ENCODE measurements around the gene ZFAND3. TPM values are rescaled to one million over a fixed set of nuclear protein-coding genes. Genes with fewer than 3 reads are reported as not detected.

Gene ZFAND3
- polyA plus RNA-seq, 1 of the 3 experiments (the other 2 are of a cell fraction) = 16.7 TPM

DNA sequence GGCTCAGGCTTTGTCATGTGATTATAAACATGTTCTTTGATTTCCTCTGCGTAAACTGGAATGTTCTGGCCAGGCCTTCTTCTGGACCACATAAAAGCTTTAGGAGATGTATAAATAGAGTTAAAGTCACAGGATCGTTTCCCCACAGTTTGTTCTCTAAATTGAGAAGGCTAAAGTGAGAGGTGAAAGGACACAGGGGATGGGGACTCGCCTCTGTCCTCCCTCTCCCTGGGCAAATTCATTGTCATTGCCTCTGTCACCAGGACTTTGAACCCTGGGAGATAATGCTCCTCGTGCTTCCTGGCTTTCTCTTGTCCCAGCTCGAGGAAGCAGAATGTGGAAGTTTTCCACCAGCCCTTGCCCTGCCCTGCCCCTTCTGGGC is 20.3 kb upstream of the ZFAND3 start:
- POLR2A ChIA-PET = interaction anchor here (4.1 kb wide), 1 partner anchor 21 kb away, joined by 16 read pairs; the partner anchor contains the start of gene ZFAND3
- TF ChIP-seq, protein P1, sequence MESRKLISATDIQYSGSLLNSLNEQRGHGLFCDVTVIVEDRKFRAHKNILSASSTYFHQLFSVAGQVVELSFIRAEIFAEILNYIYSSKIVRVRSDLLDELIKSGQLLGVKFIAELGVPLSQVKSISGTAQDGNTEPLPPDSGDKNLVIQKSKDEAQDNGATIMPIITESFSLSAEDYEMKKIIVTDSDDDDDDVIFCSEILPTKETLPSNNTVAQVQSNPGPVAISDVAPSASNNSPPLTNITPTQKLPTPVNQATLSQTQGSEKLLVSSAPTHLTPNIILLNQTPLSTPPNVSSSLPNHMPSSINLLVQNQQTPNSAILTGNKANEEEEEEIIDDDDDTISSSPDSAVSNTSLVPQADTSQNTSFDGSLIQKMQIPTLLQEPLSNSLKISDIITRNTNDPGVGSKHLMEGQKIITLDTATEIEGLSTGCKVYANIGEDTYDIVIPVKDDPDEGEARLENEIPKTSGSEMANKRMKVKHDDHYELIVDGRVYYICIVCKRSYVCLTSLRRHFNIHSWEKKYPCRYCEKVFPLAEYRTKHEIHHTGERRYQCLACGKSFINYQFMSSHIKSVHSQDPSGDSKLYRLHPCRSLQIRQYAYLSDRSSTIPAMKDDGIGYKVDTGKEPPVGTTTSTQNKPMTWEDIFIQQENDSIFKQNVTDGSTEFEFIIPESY (IDR thresholded peaks at IDR 0.05; ENCODE audit: borderline replicate concordance, low read depth) = no peak
- TF ChIP-seq FOSL2 (IDR thresholded peaks at IDR 0.05; ENCODE audit: borderline replicate concordance, low read depth) = no peak
- TF ChIP-seq, protein P2, sequence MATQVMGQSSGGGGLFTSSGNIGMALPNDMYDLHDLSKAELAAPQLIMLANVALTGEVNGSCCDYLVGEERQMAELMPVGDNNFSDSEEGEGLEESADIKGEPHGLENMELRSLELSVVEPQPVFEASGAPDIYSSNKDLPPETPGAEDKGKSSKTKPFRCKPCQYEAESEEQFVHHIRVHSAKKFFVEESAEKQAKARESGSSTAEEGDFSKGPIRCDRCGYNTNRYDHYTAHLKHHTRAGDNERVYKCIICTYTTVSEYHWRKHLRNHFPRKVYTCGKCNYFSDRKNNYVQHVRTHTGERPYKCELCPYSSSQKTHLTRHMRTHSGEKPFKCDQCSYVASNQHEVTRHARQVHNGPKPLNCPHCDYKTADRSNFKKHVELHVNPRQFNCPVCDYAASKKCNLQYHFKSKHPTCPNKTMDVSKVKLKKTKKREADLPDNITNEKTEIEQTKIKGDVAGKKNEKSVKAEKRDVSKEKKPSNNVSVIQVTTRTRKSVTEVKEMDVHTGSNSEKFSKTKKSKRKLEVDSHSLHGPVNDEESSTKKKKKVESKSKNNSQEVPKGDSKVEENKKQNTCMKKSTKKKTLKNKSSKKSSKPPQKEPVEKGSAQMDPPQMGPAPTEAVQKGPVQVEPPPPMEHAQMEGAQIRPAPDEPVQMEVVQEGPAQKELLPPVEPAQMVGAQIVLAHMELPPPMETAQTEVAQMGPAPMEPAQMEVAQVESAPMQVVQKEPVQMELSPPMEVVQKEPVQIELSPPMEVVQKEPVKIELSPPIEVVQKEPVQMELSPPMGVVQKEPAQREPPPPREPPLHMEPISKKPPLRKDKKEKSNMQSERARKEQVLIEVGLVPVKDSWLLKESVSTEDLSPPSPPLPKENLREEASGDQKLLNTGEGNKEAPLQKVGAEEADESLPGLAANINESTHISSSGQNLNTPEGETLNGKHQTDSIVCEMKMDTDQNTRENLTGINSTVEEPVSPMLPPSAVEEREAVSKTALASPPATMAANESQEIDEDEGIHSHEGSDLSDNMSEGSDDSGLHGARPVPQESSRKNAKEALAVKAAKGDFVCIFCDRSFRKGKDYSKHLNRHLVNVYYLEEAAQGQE (IDR thresholded peaks at IDR 0.05; ENCODE audit: low read depth, low read length) = no peak
- TF ChIP-seq RCOR1 (IDR thresholded peaks at IDR 0.05; ENCODE audit: low read length) = no peak
- TF ChIP-seq RFX5 (IDR thresholded peaks at IDR 0.05; ENCODE audit: low read length) = no peak
- TF ChIP-seq, protein P3, sequence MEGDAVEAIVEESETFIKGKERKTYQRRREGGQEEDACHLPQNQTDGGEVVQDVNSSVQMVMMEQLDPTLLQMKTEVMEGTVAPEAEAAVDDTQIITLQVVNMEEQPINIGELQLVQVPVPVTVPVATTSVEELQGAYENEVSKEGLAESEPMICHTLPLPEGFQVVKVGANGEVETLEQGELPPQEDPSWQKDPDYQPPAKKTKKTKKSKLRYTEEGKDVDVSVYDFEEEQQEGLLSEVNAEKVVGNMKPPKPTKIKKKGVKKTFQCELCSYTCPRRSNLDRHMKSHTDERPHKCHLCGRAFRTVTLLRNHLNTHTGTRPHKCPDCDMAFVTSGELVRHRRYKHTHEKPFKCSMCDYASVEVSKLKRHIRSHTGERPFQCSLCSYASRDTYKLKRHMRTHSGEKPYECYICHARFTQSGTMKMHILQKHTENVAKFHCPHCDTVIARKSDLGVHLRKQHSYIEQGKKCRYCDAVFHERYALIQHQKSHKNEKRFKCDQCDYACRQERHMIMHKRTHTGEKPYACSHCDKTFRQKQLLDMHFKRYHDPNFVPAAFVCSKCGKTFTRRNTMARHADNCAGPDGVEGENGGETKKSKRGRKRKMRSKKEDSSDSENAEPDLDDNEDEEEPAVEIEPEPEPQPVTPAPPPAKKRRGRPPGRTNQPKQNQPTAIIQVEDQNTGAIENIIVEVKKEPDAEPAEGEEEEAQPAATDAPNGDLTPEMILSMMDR (IDR thresholded peaks at IDR 0.05) = no peak
- TF ChIP-seq, protein P4, sequence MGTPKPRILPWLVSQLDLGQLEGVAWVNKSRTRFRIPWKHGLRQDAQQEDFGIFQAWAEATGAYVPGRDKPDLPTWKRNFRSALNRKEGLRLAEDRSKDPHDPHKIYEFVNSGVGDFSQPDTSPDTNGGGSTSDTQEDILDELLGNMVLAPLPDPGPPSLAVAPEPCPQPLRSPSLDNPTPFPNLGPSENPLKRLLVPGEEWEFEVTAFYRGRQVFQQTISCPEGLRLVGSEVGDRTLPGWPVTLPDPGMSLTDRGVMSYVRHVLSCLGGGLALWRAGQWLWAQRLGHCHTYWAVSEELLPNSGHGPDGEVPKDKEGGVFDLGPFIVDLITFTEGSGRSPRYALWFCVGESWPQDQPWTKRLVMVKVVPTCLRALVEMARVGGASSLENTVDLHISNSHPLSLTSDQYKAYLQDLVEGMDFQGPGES (IDR thresholded peaks at IDR 0.05; ENCODE audit: low read depth, low read length) = no peak
- TF ChIP-seq NFIC (IDR thresholded peaks at IDR 0.05; ENCODE audit: borderline replicate concordance) = no peak
- H3K27ac ChIP-seq (ENCODE audit: low read depth in 2 of 2, low read length in 1 of 2) = no peak overlapping the region
- DNase-seq = no peak
- no peaks in the 10 kb centered on the region for H3K9me3 ChIP-seq
- H3K27me3 ChIP-seq (ENCODE audit: insufficient read depth) = no peaks in the 10 kb centered on the region
- peaks cover 0 to 35% of the 10 kb centered on the region in 2 experiments; a peak in 2 of 4 replicates for H3K4me1 ChIP-seq (ENCODE audit: control insufficient read depth in 1 of 2, insufficient read depth in 2 of 2, low read depth in 1 of 2, low read length in 1 of 2)
- H3K36me3 ChIP-seq (replicated peaks in 1 of 2; ENCODE audit: control insufficient read depth in 1 of 2, insufficient read depth in 2 of 2, low read length in 1 of 2) = no peaks in the 10 kb centered on the region
- 79% methylated on average over 5 of the region's 5 CpGs for WGBS (ENCODE audit: low lambda C conversion rate)
- H2AFZ ChIP-seq (ENCODE audit: low read depth) = no peak overlapping the region
- CTCF ChIA-PET = interaction anchor here (1.4 kb wide), 1 partner anchor 94 kb away, joined by 5 read pairs; no protein-coding TSS in a partner anchor
- H3K9ac ChIP-seq = no peak overlapping the region
- no peaks in the 10 kb centered on the region for H3K9me2 ChIP-seq
- no peak overlapping the region for H3K4me2 ChIP-seq
- H3K4me3 ChIP-seq (ENCODE audit: low read depth in 2 of 2, low read length in 1 of 2) = no peak overlapping the region
- H4K20me1 ChIP-seq (ENCODE audit: insufficient read depth) = no peaks in the 10 kb centered on the region
- peaks cover 3% of the 10 kb centered on the region for H3F3A ChIP-seq (replicated peaks; ENCODE audit: insufficient read depth)
- no peaks in the 10 kb centered on the region for H3K79me2 ChIP-seq (ENCODE audit: insufficient read depth)

All from SK-N-SH (cell line).